ENCODE data around the gene PLCH1. TPM values are rescaled to one million over a fixed set of nuclear protein-coding genes. Genes with fewer than 3 reads are reported as not detected.

Gene PLCH1
- total RNA-seq, 1 experiment from 2014 or later: 5.2 TPM

DNA sequence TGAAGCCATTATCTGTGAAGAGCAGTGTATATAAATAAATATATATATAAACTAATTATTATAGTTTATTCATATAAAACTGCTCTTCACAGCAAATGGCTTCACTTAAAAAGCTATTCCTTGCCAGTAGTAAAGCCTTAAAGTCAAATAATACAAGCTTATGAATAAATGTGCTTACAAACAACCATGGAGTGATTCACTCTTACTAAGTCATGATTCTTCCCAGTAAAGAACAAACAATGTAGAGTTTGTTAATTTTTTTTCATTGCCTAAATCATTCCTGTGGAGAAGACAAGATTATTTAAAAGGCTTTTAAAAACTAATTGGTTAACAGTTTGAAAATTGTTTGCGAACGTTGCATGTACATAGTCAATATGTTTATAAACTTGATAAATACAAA is 140.7 kb downstream of the PLCH1 start:
- H3K27me3 ChIP-seq (ENCODE audit: control insufficient read depth, insufficient read depth, low read length): no peaks in the 10 kb centered on the region
- no peaks in the 10 kb centered on the region for H3K36me3 ChIP-seq (replicated peaks; ENCODE audit: control insufficient read depth, insufficient read depth, low read length)
- DNase-seq: no peak
- H3K4me3 ChIP-seq (ENCODE audit: insufficient read depth, low read depth, low read length): no peak overlapping the region

DNA sequence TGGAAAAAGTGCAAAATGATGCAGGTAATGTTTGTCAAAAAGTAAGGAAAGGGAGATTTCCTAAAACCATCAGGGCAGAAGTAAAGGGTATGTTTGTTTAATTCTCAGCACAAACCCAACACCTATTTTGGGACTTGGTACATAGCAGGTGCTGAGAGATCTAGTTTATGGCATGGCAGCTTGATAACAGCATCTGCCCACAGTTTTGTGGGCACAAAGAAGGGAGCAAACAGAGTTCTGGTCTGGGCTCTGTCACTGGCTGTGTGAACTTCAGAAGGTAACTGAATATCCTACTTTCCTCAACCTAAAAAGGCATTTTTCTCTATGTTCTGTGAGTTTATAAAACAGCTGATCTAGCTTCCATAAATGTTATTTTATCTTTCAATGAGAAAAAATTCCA is 141.6 kb downstream of the PLCH1 start:
- DNase-seq: no peak
- H3K36me3 ChIP-seq (replicated peaks; ENCODE audit: control insufficient read depth, insufficient read depth, low read length): no peaks in the 10 kb centered on the region

DNA sequence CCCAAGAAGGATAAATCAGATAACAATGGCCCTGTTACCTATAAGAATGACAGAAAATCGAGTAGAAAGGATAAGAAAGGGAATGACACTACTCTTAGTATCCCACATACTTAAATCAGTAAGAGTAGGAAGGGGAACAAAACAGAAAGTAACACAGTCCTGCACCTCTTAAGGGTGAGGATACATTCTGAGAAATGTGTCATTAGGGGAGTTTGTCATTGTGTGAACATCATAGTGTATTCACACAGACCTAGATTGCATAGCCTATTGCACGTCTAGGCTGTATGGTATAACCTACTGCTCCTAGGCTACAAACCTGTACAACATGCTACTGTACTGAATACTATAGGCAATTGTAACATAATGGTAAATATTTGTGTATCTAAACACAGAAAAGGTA is 142.6 kb downstream of the PLCH1 start:
- Histone ChIP-seq H3K27me3 (ENCODE audit: control insufficient read depth, insufficient read depth, low read length) (no peaks in the 10 kb centered on the region), H3K36me3 (replicated peaks; ENCODE audit: control insufficient read depth, insufficient read depth, low read length) (no peaks in the 10 kb centered on the region), H3K4me3 (ENCODE audit: insufficient read depth, low read depth, low read length) (no peak overlapping the region)
- no peak for DNase-seq

More for the DNA sequence above, 141.6 kb downstream of the PLCH1 start:
- Histone ChIP-seq H3K27me3 (ENCODE audit: control insufficient read depth, insufficient read depth, low read length) (no peaks in the 10 kb centered on the region), H3K4me3 (ENCODE audit: insufficient read depth, low read depth, low read length) (no peak overlapping the region)

DNA sequence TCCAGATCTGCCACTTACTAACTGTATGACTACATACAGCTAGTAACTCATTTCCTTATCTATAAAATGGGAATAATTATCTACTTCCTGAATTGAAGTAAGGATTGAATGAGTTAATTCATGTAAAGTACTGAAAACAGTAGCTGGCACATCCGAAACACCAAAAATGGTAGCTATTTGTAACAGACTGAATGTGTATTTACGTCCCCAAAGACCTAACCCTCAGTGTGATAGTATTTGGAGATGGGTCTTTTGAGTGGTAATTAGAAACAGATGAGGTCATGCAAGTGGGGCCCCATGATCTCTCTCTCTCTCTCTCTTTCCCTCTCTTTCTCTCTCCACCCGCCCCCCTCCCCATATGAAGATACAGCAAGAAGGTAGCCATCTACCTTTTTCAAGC is 146.2 kb downstream of the PLCH1 start:
- H3K36me3 ChIP-seq (replicated peaks; ENCODE audit: control insufficient read depth, insufficient read depth, low read length): no peaks in the 10 kb centered on the region
- H3K4me3 ChIP-seq (ENCODE audit: insufficient read depth, low read depth, low read length): no peak overlapping the region
- no peak for DNase-seq
- no peaks in the 10 kb centered on the region for H3K27me3 ChIP-seq (ENCODE audit: control insufficient read depth, insufficient read depth, low read length)

DNA sequence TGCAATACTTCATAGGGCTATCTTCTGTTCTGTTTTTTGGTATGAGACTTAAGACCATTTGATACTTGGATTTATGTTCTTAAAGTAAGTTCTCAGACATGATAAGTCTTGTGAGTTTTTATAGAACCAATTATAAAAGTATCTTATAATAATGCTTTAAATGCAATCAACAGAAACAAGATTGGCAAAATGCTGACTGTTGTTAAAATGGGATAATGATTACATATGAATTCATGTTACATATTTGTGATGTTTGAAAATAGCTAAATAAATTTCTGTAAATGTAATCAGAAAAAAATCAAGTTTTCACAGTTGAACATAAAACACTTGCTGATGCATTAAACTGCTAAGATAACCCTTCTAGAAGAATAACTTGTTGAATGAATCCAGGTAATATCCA is 148.3 kb downstream of the PLCH1 start:
- Histone ChIP-seq H3K4me3 (ENCODE audit: insufficient read depth, low read depth, low read length) (no peak overlapping the region), H3K36me3 (replicated peaks; ENCODE audit: control insufficient read depth, insufficient read depth, low read length) (no peaks in the 10 kb centered on the region), H3K27me3 (ENCODE audit: control insufficient read depth, insufficient read depth, low read length) (no peaks in the 10 kb centered on the region)
- DNase-seq: no peak

DNA sequence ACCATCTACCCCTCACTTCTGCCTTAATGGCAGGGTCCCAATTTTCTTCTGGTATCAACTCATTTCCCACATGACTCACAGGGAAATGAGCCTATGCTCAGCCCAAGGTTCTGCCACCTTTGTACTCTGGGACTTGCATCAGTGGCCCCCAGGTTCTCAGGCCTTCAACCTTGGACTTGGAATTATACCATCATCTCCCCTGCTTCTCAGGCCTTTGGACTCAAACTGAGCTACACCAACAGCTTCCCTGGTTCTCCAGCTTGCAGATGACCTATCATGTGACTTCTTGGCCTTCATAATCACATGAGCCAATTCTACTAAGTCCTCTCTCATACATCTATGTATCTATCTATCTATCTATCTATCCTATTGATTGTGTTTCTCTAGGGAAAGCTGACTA is 149.5 kb downstream of the PLCH1 start:
- no peak overlapping the region for H3K4me3 ChIP-seq (ENCODE audit: insufficient read depth, low read depth, low read length)
- H3K36me3 ChIP-seq (replicated peaks; ENCODE audit: control insufficient read depth, insufficient read depth, low read length): no peaks in the 10 kb centered on the region
- DNase-seq: no peak
- H3K27me3 ChIP-seq (ENCODE audit: control insufficient read depth, insufficient read depth, low read length): no peaks in the 10 kb centered on the region

DNA sequence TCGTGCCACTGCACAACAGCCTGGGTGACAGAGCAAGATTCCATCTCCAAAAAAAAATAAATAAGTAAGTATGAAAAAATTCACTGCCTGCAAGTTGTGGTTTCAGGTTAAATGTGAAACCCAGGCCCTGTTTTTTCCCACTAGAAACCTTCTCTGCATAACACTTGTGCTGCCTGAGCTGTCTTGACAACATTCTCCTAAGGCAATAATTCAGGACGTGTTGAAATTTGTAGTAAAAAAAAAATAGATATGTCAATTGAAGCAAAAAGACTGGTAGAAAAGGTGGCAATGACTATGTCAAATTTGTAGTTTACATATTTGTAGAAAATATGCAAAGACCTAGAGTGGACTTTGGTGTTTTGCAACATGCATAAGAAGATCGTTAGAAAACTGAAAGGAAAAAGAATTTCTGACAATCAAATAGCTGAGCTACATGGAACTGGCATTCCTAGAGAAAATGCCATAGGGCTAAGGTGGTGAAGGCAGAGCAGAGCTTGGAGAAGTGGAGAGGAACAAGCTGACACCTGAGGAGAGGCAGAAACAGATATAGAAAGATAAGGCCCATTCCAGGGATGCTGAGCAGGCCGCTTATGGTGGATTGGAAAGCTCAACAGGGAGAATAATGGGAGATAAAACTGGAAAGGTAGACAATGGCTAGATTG is 150.2 kb downstream of the PLCH1 start:
- Histone ChIP-seq H3K36me3 (replicated peaks; ENCODE audit: control insufficient read depth, insufficient read depth, low read length) (no peaks in the 10 kb centered on the region), H3K27me3 (ENCODE audit: control insufficient read depth, insufficient read depth, low read length) (no peaks in the 10 kb centered on the region), H3K4me3 (ENCODE audit: insufficient read depth, low read depth, low read length) (no peak overlapping the region)
- DNase-seq: no peak

DNA sequence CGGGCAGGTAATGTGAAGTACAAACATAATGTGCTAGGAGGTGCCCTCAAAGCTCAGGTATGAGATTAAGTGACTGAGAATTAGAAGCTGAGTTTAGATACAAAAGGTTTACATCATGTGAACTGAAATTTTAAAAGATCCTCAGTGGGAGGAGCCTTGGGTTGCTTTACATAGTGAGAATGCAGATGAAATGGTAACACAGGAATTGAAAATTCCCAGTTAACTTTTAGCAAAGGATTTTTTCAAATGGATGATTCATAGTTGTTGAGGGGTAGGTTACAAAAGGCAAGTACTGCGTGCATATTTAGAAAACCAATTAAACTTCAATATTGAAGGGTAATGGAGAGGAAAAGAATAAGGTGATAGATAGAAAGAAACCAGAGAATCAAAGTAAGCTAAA is 157.3 kb downstream of the PLCH1 start:
- Histone ChIP-seq H3K4me3 (ENCODE audit: insufficient read depth, low read depth, low read length) (no peak overlapping the region), H3K36me3 (replicated peaks; ENCODE audit: control insufficient read depth, insufficient read depth, low read length) (no peaks in the 10 kb centered on the region), H3K27me3 (ENCODE audit: control insufficient read depth, insufficient read depth, low read length) (no peaks in the 10 kb centered on the region)
- DNase-seq: no peak

DNA sequence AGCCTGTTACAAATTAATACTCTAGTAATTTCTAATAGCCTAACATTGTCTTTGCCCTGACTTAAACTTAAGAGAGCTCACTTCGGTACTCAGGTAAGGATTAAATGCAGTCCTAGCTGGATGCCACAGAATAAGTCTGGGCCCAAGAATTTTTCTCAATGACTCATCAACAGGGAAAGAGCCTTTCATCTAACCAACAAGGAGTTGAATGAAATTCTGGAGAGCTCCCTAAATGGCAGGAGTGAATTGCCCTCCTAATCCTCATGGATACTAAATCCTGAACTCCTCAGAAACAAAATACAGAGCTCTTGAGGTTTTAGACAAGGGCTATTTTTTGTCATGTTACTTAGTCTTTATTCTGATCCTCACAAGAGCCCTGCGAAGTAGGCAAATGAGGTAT is 159.5 kb downstream of the PLCH1 start:
- Histone ChIP-seq H3K4me3 (ENCODE audit: insufficient read depth, low read depth, low read length) (no peak overlapping the region), H3K36me3 (replicated peaks; ENCODE audit: control insufficient read depth, insufficient read depth, low read length) (no peaks in the 10 kb centered on the region), H3K27me3 (ENCODE audit: control insufficient read depth, insufficient read depth, low read length) (no peaks in the 10 kb centered on the region)
- DNase-seq: peak; percentile 37

DNA sequence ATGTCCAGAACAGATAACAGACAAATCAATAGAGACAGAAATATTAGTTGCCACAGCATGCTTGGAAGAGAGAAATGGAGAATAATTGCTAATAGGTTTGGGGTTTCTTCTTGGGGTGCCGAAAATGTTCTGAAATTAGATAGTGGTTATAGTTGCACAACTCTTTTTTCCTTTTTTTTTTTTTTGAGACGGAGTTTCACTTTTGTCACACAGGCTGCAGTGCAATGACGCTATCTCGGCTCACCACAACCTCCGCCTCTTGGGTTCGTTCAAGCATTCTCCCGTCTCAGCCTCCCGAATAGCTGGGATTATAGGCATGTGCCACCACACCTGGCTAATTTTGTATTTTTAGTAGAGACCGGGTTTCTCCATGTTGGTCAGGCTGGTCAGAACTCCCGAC is 163.3 kb downstream of the PLCH1 start:
- H3K36me3 ChIP-seq (replicated peaks; ENCODE audit: control insufficient read depth, insufficient read depth, low read length): no peaks in the 10 kb centered on the region
- no peaks in the 10 kb centered on the region for H3K27me3 ChIP-seq (ENCODE audit: control insufficient read depth, insufficient read depth, low read length)
- H3K4me3 ChIP-seq (ENCODE audit: insufficient read depth, low read depth, low read length): no peak overlapping the region
- no peak for DNase-seq

DNA sequence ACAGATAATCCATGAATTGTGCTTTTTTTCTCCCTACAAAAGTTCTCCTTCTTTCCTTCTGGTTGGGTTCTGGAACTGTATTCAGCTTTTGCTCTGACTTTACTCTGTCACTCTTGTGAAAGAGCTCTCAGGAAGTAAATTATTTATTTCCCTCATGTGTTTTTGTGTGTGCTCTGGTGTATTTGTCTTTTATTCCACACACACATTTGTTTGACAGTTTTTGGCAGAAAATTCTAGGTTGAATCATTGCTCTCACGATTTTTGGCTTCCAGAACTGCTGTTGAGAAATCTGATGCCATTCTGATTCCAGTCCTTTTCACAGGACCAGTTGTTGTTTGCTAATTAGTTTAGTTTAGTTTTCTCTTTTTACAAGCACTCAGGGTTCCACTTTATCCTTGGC is 172.8 kb downstream of the PLCH1 start:
- Histone ChIP-seq H3K4me3 (ENCODE audit: insufficient read depth, low read depth, low read length) (no peak overlapping the region), H3K36me3 (replicated peaks; ENCODE audit: control insufficient read depth, insufficient read depth, low read length) (peaks cover 2% of the 10 kb centered on the region; the same call in 1 of the 2 replicates), H3K27me3 (ENCODE audit: control insufficient read depth, insufficient read depth, low read length) (no peaks in the 10 kb centered on the region)
- no peak for DNase-seq

DNA sequence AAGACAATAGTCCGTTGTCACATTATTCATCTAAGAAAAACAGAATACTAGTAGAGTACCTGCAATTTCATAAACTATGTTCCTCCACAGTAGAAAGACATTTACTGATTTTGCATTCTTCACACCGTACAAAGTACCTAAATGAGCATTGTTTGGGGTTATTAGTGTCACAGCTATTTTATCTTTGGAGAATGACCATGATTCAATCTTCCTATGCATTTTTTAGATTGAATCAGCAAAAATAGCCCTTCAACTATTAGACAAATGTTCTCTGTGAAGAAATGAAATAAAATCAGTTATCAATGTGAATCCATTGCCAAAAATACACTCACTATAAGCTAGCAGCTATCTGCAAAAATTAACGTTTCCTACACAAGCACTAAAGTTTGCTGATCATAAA is 176.6 kb downstream of the PLCH1 start:
- Histone ChIP-seq H3K4me3 (ENCODE audit: insufficient read depth, low read depth, low read length) (no peak overlapping the region), H3K36me3 (replicated peaks; ENCODE audit: control insufficient read depth, insufficient read depth, low read length) (peaks cover 2% of the 10 kb centered on the region; the same call in 1 of the 2 replicates), H3K27me3 (ENCODE audit: control insufficient read depth, insufficient read depth, low read length) (no peaks in the 10 kb centered on the region)
- DNase-seq: no peak

DNA sequence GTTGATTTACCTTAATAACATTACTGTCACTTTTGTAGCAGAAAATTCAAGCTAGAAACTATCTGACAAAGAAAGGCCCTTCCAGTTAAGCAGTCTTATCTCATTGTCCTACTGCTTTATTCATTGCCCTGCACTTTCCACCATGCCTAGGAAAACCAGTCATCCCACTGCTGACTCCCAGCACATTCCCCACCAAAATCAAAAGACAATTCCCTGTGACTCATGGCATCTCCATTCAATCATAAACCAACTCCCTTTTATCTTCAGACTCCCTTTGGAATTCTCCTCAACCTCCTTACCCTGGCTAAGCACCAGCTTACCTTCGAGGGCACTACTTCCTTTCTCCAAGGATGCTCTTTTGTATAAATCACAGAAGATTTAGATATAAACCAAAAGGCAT is 184.3 kb downstream of the PLCH1 start:
- Histone ChIP-seq H3K36me3 (replicated peaks; ENCODE audit: control insufficient read depth, insufficient read depth, low read length) (peaks cover 2% of the 10 kb centered on the region; the same call in 1 of the 2 replicates), H3K4me3 (ENCODE audit: insufficient read depth, low read depth, low read length) (no peak overlapping the region), H3K27me3 (ENCODE audit: control insufficient read depth, insufficient read depth, low read length) (no peaks in the 10 kb centered on the region)
- DNase-seq: no peak

DNA sequence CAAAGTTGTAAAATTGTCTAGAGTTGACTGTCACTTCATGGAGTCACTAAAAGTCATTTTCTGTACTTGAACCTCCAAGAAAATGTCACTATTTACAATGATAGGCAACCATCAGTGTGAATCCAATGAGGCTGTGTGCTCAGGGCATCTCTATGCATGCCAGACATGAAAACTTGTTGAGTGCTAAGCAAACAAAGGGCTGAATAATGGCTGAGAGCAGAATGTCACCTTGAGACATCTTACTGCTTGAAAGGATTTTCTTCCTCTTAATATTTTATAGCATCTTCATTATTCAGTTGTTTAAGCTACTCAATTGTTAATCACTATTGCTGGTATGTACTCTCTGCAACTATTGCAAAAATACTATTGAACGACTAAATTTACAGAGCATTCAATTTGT is 184.7 kb downstream of the PLCH1 start:
- Histone ChIP-seq H3K4me3 (ENCODE audit: insufficient read depth, low read depth, low read length) (no peak overlapping the region), H3K36me3 (replicated peaks; ENCODE audit: control insufficient read depth, insufficient read depth, low read length) (peaks cover 2% of the 10 kb centered on the region; the same call in 1 of the 2 replicates), H3K27me3 (ENCODE audit: control insufficient read depth, insufficient read depth, low read length) (no peaks in the 10 kb centered on the region)
- no peak for DNase-seq

DNA sequence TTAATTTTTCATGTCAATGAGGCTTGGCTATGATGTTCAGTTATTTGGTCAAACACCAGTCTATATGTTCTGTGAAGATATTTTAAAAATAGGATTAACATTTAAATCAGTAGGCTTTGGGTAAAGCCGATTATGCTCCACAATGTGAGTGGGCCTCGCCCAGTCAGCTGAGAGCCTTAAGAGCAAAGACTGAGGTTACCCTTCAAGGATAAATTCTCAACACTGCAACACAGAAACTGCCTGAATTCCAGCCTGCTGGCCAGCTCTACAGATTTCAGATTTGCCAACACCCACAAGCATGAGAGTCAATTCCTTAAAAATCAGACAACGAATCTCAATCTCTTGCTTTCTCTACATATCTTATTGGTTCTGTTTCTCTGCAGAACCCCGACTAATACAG is 188.3 kb downstream of the PLCH1 start:
- H3K4me3 ChIP-seq (ENCODE audit: insufficient read depth, low read depth, low read length): no peak overlapping the region
- DNase-seq: no peak
- no peaks in the 10 kb centered on the region for H3K27me3 ChIP-seq (ENCODE audit: control insufficient read depth, insufficient read depth, low read length)
- H3K36me3 ChIP-seq (replicated peaks; ENCODE audit: control insufficient read depth, insufficient read depth, low read length): no peaks in the 10 kb centered on the region
